Fibroblast of lung (primary cell): ENCODE data around the gene EXOC3.

ENCODE experiments used
- CTCF ChIP-seq, 2 donors: IDR thresholded peaks in 1 of 2; conservative IDR thresholded peaks in 1 of 2; 1 replicate in 1 of 2; 2 replicates in 1 of 2; pipeline ENCODE4 v1.5.1; 2011 to 2012; ENCODE audit warnings: low read length in 2 of 2, control low read depth in 1 of 2, inconsistent platforms in 1 of 2, low read depth in 1 of 2, mild to moderate bottlenecking in 1 of 2
- EZH2 ChIP-seq: IDR thresholded peaks from 2 replicates; pipeline ENCODE4 v1.5.1; 2012; ENCODE audit warnings: low read length, control low read depth, mild to moderate bottlenecking; ENCODE audit errors: missing control alignments

- no peak for TF ChIP-seq CTCF (conservative IDR thresholded peaks at IDR 0.05 in 1 of 2, IDR thresholded peaks at IDR 0.05 in 1 of 2; ENCODE audit: low read depth in 1 of 2, low read length in 2 of 2)
- TF ChIP-seq EZH2 = no peak
Measured at GRCh38 chr5:421287-421880, 21.6 kb upstream of the EXOC3 start.
